SK-N-SH (cell line): Measurements from ENCODE around the gene EMB. TPM values are rescaled to one million over a fixed set of nuclear protein-coding genes. Genes with fewer than 3 reads are reported as not detected.
"Not testable (repeated sequence)": the region's sequence is repeated elsewhere in the genome, so short reads cannot be mapped to it uniquely, and the experiment has no call there.

Source experiments
- CTCF ChIA-PET: fragments of 300-600, 350-600 bp; formaldehyde crosslinking; extraction: SDS; loops from one replicate; lab custom pipeline; 2021; lab: Yijun Ruan, JAX
- POLR2A ChIA-PET: fragments of 350-600 bp; sonication (Branson Sonifier 250); formaldehyde crosslinking; extraction: SDS; loops from one replicate; lab custom pipeline; 2020; ENCODE audit warnings: antibody characterized with exemption, inconsistent platforms; lab: Yijun Ruan, JAX
- DNase-seq: peaks from one replicate; pipeline ENCODE4 v3.0.0; 2012
- H2AFZ ChIP-seq: fragments of 200-600 bp; sonication (generic); 2 replicates; pipeline ENCODE4 v1.8.1; 2016; ENCODE audit warnings: antibody characterized with exemption, mild to moderate bottlenecking, low read depth
- H3F3A ChIP-seq: fragments of 200-600 bp; sonication (generic); replicated peaks from 2 replicates; pipeline ENCODE3; 2016; ENCODE audit warnings: antibody characterized with exemption, mild to moderate bottlenecking; ENCODE audit not compliant: insufficient read depth
- H3K27ac ChIP-seq, 2 experiments: fragments of 200-500 bp in 1 of 2; fragments of 200-600 bp in 1 of 2; sonication (Bioruptor generic) in 1 of 2; sonication (generic), shearing (Covaris generic) in 1 of 2; 2 replicates each; pipeline versions ENCODE4 v1.5.1 to v1.6.1; 2014 to 2016; ENCODE audit warnings: low read depth in 2 of 2, inconsistent platforms in 1 of 2, low read length in 1 of 2, mild to moderate bottlenecking in 1 of 2, mixed read lengths in 1 of 2
- H3K27me3 ChIP-seq: fragments of 200-600 bp; sonication (generic), shearing (Covaris generic); 2 replicates; pipeline ENCODE4 v1.6.1; 2016; ENCODE audit warnings: mixed run types; ENCODE audit not compliant: insufficient read depth
- H3K36me3 ChIP-seq, 2 experiments: fragments of 200-500 bp in 1 of 2; fragments of 200-600 bp in 1 of 2; sonication (Bioruptor generic) in 1 of 2; sonication (generic) in 1 of 2; replicated peaks in 1 of 2; 2 replicates each; pipeline versions ENCODE3 to v1.5.1; 2014 to 2016; ENCODE audit warnings: low read length in 1 of 2, mild to moderate bottlenecking in 1 of 2; ENCODE audit not compliant: insufficient read depth in 2 of 2, control insufficient read depth in 1 of 2
- H3K4me1 ChIP-seq, 2 experiments: fragments of 200-500 bp in 1 of 2; fragments of 200-600 bp in 1 of 2; sonication (Bioruptor generic) in 1 of 2; sonication (generic), shearing (Covaris generic) in 1 of 2; 2 replicates each; pipeline versions ENCODE4 v1.5.1 to v1.6.1; 2014 to 2016; ENCODE audit warnings: low read depth in 1 of 2, low read length in 1 of 2, mixed run types in 1 of 2; ENCODE audit not compliant: insufficient read depth in 2 of 2, control insufficient read depth in 1 of 2
- H3K4me2 ChIP-seq: fragments of 200-600 bp; sonication (generic), shearing (Covaris generic); 2 replicates; pipeline ENCODE4 v1.6.1; 2017; ENCODE audit warnings: mixed run types
- H3K4me3 ChIP-seq, 2 experiments: fragments of 200-500 bp in 1 of 2; fragments of 200-600 bp in 1 of 2; sonication (Bioruptor generic) in 1 of 2; sonication (generic), shearing (Covaris generic) in 1 of 2; 2 replicates each; pipeline versions ENCODE4 v1.5.1 to v1.8.1; 2014 to 2016; ENCODE audit warnings: low read depth in 2 of 2, inconsistent platforms in 1 of 2, low read length in 1 of 2, mild to moderate bottlenecking in 1 of 2, mixed read lengths in 1 of 2, moderate library complexity in 1 of 2
- H3K79me2 ChIP-seq: fragments of 200-600 bp; sonication (generic); 2 replicates; pipeline ENCODE4 v1.8.1; 2017; ENCODE audit warnings: mild to moderate bottlenecking; ENCODE audit not compliant: insufficient read depth
- H3K9ac ChIP-seq: fragments of 200-600 bp; sonication (generic); 2 replicates; pipeline ENCODE4 v1.6.1; 2017; ENCODE audit warnings: mixed run types
- H3K9me2 ChIP-seq: fragments of 200-600 bp; sonication (generic); 2 replicates; pipeline ENCODE4 v1.6.1; 2017; ENCODE audit warnings: mixed run types
- H3K9me3 ChIP-seq: fragments of 200-600 bp; sonication (generic); 2 replicates; pipeline ENCODE4 v1.6.1; 2017; ENCODE audit warnings: mixed run types, mild to moderate bottlenecking, moderate library complexity
- H4K20me1 ChIP-seq: fragments of 200-600 bp; sonication (generic); 2 replicates; pipeline ENCODE4 v1.6.1; 2017; ENCODE audit warnings: mild to moderate bottlenecking, mixed run types; ENCODE audit not compliant: insufficient read depth
- FOSL2 ChIP-seq: IDR thresholded peaks from 2 replicates; pipeline ENCODE4 v1.4.0; 2012; ENCODE audit warnings: low read depth, mild to moderate bottlenecking, moderate library complexity, borderline replicate concordance
- FOXM1 ChIP-seq: IDR thresholded peaks from 2 replicates; pipeline ENCODE4 v1.4.0; 2012; ENCODE audit warnings: low read depth, mild to moderate bottlenecking
- JUND ChIP-seq: IDR thresholded peaks from 2 replicates; pipeline ENCODE4 v1.4.0; 2012
- MEF2A ChIP-seq: IDR thresholded peaks from 2 replicates; pipeline ENCODE4 v1.4.0; 2012; ENCODE audit warnings: low read depth, borderline replicate concordance
- RAD21 ChIP-seq: IDR thresholded peaks from 2 replicates; pipeline ENCODE4 v1.6.1; 2012; ENCODE audit warnings: mild to moderate bottlenecking, low read length
- RCOR1 ChIP-seq: fragments of 150-350 bp; IDR thresholded peaks from 2 replicates; pipeline ENCODE4 v1.6.1; 2017; ENCODE audit warnings: antibody characterized with exemption, low read length
- RFX5 ChIP-seq: IDR thresholded peaks from 2 replicates; pipeline ENCODE4 v1.6.1; 2012; ENCODE audit warnings: mild to moderate bottlenecking, improper control_type of control experiment, low read length
- RXRA ChIP-seq: IDR thresholded peaks from 2 replicates; pipeline ENCODE4 v1.4.0; 2012; ENCODE audit warnings: low read depth, mild to moderate bottlenecking, borderline replicate concordance
- SIN3A ChIP-seq: IDR thresholded peaks from 2 replicates; pipeline ENCODE4 v1.6.1; 2012; ENCODE audit warnings: low read depth, mild to moderate bottlenecking, low read length, moderate library complexity, borderline replicate concordance
- TCF12 ChIP-seq: IDR thresholded peaks from 2 replicates; pipeline ENCODE4 v1.4.0; 2012
- TEAD4 ChIP-seq: IDR thresholded peaks from 2 replicates; pipeline ENCODE4 v1.4.0; 2012; ENCODE audit warnings: mild to moderate bottlenecking, borderline replicate concordance; ENCODE audit not compliant: insufficient read depth
- YY1 ChIP-seq: IDR thresholded peaks from 2 replicates; pipeline ENCODE4 v1.4.0; 2012; ENCODE audit warnings: low read depth, mild to moderate bottlenecking
- WGBS: methylation state at CpG from one replicate; pipeline ENCODE4 v1.1.6; 2017; ENCODE audit warnings: low lambda C conversion rate; 5-methylcytosine and 5-hydroxymethylcytosine counted together
- polyA plus RNA-seq, 3 experiments: library from polyadenylated mRNA; depleted of rRNA; stranded (reverse); fragments of >200 nt; gene quantifications; 2 replicates each; pipeline ENCODE4 v1.2.3, GENCODE V29; 2012
- TF ChIP-seq, protein P1 (sequence below): IDR thresholded peaks from 2 replicates; pipeline ENCODE4 v1.4.0; 2012; ENCODE audit warnings: low read depth, borderline replicate concordance
- TF ChIP-seq, protein P2 (sequence below): fragments of 150-350 bp; IDR thresholded peaks from 2 replicates; pipeline ENCODE4 v1.6.1; 2017; ENCODE audit warnings: antibody characterized with exemption, low read length, low read depth, borderline replicate concordance
- TF ChIP-seq, protein P3 (sequence below): IDR thresholded peaks from 2 replicates; pipeline ENCODE4; 2012
- TF ChIP-seq, protein P4 (sequence below): IDR thresholded peaks from 2 replicates; pipeline ENCODE4 v1.4.0; 2012; ENCODE audit warnings: low read depth, borderline replicate concordance

EMB gene
- polyA plus RNA-seq, 1 of the 3 experiments (the other 2 are of a cell fraction) = 15.5 TPM

DNA sequence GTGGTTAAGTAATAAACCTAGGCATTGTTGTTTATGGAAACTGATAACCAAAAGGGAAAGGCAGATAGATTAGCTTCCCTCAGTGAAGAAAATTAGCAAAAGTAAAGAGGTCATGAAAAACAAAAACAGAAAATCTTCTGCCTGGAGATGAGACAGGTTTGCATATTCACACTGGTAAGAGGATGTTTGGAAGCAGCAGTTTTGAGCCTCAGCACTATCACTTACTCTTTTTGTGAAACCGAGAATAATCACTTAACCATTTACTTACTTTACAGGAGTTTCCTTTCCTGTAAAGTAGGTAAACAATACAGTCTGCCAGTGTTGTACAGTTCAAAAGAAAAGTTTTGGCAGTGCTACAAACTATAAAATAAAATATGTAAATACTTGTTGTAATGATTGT is 35.5 kb upstream of the EMB start:
- Histone ChIP-seq H3K9me3 (no peaks in the 10 kb centered on the region), H3K9ac (no peak overlapping the region), H4K20me1 (no peaks in the 10 kb centered on the region), H3K4me3 (no peak overlapping the region), H3K79me2 (no peaks in the 10 kb centered on the region), H3K27ac (no peak overlapping the region), H3F3A (no peaks in the 10 kb centered on the region), H3K9me2 (no peaks in the 10 kb centered on the region), H3K36me3 (no peaks in the 10 kb centered on the region), H3K4me1 (no peaks in the 10 kb centered on the region), H2AFZ (no peak overlapping the region), H3K27me3 (no peaks in the 10 kb centered on the region), H3K4me2 (no peak overlapping the region)
- no peak for DNase-seq
- POLR2A ChIA-PET = no interaction called here
- TF ChIP-seq FOSL2 (no peak), MEF2A (no peak), RCOR1 (no peak), RXRA (no peak), YY1 (no peak), RFX5 (no peak), TCF12 (no peak), RAD21 (no peak), TEAD4 (no peak), JUND (no peak), SIN3A (no peak), FOXM1 (no peak)
- TF ChIP-seq, protein P1, sequence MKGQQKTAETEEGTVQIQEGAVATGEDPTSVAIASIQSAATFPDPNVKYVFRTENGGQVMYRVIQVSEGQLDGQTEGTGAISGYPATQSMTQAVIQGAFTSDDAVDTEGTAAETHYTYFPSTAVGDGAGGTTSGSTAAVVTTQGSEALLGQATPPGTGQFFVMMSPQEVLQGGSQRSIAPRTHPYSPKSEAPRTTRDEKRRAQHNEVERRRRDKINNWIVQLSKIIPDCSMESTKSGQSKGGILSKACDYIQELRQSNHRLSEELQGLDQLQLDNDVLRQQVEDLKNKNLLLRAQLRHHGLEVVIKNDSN = no peak
- TF ChIP-seq, protein P2, sequence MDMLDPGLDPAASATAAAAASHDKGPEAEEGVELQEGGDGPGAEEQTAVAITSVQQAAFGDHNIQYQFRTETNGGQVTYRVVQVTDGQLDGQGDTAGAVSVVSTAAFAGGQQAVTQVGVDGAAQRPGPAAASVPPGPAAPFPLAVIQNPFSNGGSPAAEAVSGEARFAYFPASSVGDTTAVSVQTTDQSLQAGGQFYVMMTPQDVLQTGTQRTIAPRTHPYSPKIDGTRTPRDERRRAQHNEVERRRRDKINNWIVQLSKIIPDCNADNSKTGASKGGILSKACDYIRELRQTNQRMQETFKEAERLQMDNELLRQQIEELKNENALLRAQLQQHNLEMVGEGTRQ = no peak
- TF ChIP-seq, protein P3, sequence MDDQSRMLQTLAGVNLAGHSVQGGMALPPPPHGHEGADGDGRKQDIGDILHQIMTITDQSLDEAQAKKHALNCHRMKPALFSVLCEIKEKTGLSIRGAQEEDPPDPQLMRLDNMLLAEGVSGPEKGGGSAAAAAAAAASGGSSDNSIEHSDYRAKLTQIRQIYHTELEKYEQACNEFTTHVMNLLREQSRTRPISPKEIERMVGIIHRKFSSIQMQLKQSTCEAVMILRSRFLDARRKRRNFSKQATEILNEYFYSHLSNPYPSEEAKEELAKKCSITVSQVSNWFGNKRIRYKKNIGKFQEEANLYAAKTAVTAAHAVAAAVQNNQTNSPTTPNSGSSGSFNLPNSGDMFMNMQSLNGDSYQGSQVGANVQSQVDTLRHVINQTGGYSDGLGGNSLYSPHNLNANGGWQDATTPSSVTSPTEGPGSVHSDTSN = no peak
- TF ChIP-seq, protein P4, sequence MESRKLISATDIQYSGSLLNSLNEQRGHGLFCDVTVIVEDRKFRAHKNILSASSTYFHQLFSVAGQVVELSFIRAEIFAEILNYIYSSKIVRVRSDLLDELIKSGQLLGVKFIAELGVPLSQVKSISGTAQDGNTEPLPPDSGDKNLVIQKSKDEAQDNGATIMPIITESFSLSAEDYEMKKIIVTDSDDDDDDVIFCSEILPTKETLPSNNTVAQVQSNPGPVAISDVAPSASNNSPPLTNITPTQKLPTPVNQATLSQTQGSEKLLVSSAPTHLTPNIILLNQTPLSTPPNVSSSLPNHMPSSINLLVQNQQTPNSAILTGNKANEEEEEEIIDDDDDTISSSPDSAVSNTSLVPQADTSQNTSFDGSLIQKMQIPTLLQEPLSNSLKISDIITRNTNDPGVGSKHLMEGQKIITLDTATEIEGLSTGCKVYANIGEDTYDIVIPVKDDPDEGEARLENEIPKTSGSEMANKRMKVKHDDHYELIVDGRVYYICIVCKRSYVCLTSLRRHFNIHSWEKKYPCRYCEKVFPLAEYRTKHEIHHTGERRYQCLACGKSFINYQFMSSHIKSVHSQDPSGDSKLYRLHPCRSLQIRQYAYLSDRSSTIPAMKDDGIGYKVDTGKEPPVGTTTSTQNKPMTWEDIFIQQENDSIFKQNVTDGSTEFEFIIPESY = no peak
- CTCF ChIA-PET = no interaction called here
- WGBS = 27% methylated on average over 1 of the region's 1 CpG

DNA sequence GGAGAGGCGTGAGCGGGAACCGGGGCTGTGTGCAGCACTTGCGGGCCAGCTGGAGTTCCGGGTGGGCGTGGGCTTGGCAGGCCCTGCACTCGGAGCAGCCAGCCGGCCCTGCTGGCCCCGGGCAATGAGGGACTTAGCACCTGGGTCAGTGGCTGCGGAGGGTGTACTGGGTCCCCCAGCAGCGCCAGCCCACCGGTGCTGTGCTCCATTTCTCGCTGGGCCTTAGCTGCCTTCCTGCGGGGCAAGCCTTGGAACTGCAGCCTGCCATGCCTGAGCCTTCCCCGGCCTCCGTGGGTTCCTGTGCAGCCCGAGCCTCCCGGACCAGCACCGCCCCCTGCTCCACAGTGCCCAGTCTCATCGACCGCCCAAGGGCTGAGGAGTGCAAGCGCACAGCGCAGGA is 23.9 kb upstream of the EMB start:
- H3K4me1 ChIP-seq, H3K4me3 ChIP-seq, CTCF ChIA-PET, H3K9ac ChIP-seq, H3K36me3 ChIP-seq, H4K20me1 ChIP-seq, H3F3A ChIP-seq, H3K9me2 ChIP-seq, H3K79me2 ChIP-seq, DNase-seq, H3K4me2 ChIP-seq, H2AFZ ChIP-seq, POLR2A ChIA-PET, H3K27me3 ChIP-seq, H3K27ac ChIP-seq, H3K9me3 ChIP-seq: not testable (repeated sequence)
- WGBS = 53% methylated on average over 5 of the region's 23 CpGs
